Upper lobe of right lung (tissue), 1 donor: ENCODE results near the gene GALNT2. TPM values are rescaled to one million over a fixed set of nuclear protein-coding genes. Genes with fewer than 3 reads are reported as not detected.

Experiments
- ATAC-seq: fragments of 200-7000 bp; cut with Tn5 transposase; one replicate; pipeline ENCODE4 v1.9.1; 2020; ENCODE audit warnings: mild to moderate bottlenecking, moderate library complexity
- DNase-seq: peaks from one replicate; pipeline ENCODE4 v3.0.0-alpha.2; 2020
- H3K27ac ChIP-seq: fragments of 200-600 bp; one replicate; pipeline ENCODE4 v1.8.0; 2022
- H3K27me3 ChIP-seq: fragments of 200-600 bp; one replicate; pipeline ENCODE4 v1.8.0; 2022; ENCODE audit warnings: mild to moderate bottlenecking
- H3K36me3 ChIP-seq: fragments of 200-600 bp; one replicate; pipeline ENCODE4 v1.8.0; 2022
- H3K4me1 ChIP-seq: fragments of 200-600 bp; one replicate; pipeline ENCODE4 v1.8.0; 2022
- H3K4me3 ChIP-seq: fragments of 200-600 bp; one replicate; pipeline ENCODE4 v1.8.0; 2022; ENCODE audit warnings: mild to moderate bottlenecking
- H3K9me3 ChIP-seq: fragments of 200-600 bp; one replicate; pipeline ENCODE4 v1.8.0; 2022
- intact Hi-C: fragments of 100-400 bp; cut with DNase I; formaldehyde crosslinking; loops from one replicate; pipeline ENCODE4 v1.11.0; 2022
- total RNA-seq: library from RNA; stranded (reverse); fragmentation: NEBNext Ultra II Directional; extraction: Animal tissue kit (Norgen Biotek cat#: 25700); gene quantifications from one replicate; pipeline ENCODE4 v1.2.1, GENCODE V29; 2021
- TF ChIP-seq, protein P1 (sequence below): fragments of 200-600 bp; IDR thresholded peaks from one replicate; pipeline ENCODE4 v1.8.0; 2022; ENCODE audit warnings: antibody characterized with exemption
- donor health status: DM: no; HTN: yes; CAD: no; lungs with severe emphysema.

The GALNT2 gene
- total RNA-seq, 1 donor from 2014 or later = 55.1 TPM

DNA sequence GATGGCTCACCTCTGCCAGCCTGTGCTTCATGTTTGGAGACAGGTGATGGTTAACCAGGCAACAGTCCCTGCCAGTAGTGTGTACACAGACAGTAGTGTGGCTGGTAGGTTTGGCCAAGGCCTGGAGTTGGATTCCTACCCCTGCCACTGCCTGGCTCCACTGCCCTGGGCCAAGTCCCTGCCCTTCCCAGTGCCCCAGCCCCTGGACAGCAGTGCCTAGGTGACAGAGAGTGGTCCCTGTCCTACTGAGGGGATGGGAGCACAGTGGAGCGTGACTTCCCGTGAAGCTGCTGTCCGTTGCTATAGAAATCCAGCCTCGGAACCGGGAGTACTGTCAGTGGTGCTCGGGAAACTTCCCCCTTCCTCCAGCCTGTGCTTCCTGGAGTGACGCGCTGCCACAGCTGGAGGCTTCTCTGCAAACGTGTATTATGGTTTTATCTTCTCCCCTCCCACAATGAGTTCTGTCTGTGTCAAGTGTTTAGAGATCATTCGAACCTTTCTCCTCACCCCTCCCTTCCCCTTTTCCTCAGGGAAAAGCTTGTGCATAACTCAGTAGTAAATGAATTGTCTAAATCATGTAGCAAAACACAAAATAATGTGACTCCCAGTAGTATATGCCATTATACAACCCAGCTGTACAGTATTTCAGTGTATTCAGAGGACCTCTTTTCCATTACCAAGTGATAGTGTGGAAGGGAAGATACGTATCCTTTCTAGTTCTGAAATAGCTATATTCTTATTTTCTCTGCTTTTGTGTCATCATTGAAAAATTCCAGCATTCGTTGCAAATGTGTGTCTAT, 73.4 kb downstream of the GALNT2 start:
- DNase-seq (no peak), ATAC-seq (peak; percentile 37)
- intact Hi-C loops = no loop called here

DNA sequence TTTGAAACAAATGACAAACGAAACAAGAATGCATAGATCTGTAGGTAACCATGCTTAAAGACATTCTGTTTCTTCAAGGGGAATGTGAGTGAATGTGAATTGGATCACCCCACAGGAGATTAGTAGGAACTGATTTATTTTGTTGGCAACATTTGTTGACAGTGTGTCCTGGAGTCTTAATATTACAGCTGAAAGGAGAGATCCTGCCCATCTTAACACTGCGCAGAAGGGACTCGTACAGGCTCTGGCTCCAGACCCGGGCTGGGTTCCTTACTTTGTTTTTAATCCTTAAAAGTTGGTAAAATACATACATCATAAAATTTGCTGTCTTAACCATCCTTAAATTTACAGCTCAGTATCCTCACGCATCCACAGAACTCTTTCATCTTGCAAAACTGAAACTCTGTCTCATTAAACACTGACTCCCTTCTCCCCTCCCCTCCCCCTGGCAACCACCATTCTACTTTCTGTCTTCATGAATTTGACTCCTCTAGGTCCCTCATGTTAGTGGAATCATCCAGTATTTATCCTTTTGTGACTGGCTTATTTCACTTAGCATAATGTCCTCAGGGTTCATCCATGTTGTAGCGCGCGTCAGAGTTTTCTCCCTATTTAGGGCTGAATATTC, 74.1 kb downstream of the GALNT2 start:
- Histone ChIP-seq H3K9me3 (no peaks in the 10 kb centered on the region), H3K4me3 (no peak overlapping the region), H3K36me3 (no peaks in the 10 kb centered on the region), H3K4me1 (peaks cover 9% of the 10 kb centered on the region), H3K27me3 (no peaks in the 10 kb centered on the region), H3K27ac (no peak overlapping the region)
- ATAC-seq (no peak), DNase-seq (no peak)
- TF ChIP-seq, protein P1, sequence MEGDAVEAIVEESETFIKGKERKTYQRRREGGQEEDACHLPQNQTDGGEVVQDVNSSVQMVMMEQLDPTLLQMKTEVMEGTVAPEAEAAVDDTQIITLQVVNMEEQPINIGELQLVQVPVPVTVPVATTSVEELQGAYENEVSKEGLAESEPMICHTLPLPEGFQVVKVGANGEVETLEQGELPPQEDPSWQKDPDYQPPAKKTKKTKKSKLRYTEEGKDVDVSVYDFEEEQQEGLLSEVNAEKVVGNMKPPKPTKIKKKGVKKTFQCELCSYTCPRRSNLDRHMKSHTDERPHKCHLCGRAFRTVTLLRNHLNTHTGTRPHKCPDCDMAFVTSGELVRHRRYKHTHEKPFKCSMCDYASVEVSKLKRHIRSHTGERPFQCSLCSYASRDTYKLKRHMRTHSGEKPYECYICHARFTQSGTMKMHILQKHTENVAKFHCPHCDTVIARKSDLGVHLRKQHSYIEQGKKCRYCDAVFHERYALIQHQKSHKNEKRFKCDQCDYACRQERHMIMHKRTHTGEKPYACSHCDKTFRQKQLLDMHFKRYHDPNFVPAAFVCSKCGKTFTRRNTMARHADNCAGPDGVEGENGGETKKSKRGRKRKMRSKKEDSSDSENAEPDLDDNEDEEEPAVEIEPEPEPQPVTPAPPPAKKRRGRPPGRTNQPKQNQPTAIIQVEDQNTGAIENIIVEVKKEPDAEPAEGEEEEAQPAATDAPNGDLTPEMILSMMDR = no peak
- intact Hi-C loops = no loop called here

More for the DNA sequence above, 73.4 kb downstream of the GALNT2 start:
- no peak overlapping the region for H3K4me3 ChIP-seq
- TF ChIP-seq, protein P1 = no peak
- H3K4me1 ChIP-seq = peaks cover 4% of the 10 kb centered on the region
- no peaks in the 10 kb centered on the region for H3K27me3 ChIP-seq
- no peak overlapping the region for H3K27ac ChIP-seq
- H3K9me3 ChIP-seq = no peaks in the 10 kb centered on the region
- no peaks in the 10 kb centered on the region for H3K36me3 ChIP-seq

DNA sequence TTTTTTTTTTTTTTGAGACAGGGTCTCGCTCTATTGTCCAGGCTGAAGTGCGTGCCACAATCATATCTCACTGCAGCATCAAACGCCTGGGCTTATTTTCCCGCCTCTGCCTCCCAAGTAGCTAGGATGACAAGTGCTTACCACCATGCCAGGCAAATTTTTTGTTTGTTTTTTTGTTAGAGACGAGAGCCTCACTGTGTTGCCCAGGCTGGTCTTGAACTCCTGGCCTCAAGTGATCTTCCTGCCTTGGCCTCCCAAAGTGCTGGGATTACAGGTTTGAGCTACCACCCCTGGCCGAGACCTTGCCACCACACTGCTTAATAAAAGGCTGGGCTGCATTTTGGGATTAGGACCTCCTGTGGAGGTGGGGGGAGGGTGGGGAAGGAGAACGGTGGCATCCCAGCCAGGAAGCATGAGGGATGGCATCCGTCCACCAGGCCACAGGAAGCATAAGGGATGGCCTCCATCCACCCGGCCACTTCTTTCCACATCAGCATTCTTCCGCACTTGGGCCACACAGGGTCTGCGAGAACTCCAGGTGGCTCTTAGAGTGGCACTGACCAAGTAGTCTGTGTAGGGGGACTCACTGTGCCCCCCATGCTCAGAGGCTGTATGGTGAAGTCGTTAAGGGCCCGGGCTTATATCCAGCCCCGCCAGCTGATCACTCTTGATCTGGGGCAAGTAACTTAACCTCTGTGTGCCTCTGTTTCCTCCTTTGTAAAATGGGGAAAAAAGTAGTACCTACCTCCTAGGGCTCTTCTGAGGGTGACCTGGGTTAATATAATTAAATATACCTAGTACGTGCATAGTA, 75.0 kb downstream of the GALNT2 start:
- ATAC-seq (no peak), DNase-seq (no peak)
- Histone ChIP-seq H3K27me3 (no peaks in the 10 kb centered on the region), H3K4me1 (peaks cover 9% of the 10 kb centered on the region), H3K9me3 (no peaks in the 10 kb centered on the region), H3K4me3 (no peak overlapping the region), H3K27ac (no peak overlapping the region), H3K36me3 (no peaks in the 10 kb centered on the region)
- intact Hi-C loops = no loop called here
- TF ChIP-seq, protein P1 = no peak

DNA sequence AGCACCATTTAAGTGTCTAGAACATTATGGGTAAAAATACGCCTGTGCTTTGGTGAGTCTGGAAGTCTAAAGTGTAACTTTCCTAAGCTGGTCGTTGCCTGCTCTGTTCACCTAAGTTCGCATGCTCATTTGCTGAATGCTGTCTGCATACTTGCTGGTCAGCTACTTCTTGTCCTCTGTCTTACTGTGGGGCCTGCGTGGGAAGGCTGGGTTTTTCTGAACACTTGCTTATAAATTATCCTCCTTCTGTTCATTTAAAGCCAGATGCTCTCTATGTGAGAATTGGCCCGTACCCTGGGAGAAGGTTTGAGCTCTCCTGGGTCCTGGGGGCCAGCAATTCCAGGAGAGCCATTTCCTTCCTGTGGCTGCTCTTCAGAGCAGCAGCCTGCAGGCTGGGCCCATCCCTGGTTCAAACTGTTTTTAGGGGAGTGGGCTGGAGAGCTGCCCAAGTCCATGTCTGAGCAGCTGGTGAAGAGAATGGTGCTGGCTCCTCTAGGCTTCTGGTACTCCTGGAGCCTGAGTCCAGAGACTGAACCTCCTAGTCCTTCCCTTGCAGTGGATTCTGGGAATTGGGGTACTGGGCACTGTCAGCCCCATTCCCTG, 75.7 kb downstream of the GALNT2 start:
- no peak for ATAC-seq
- peaks cover 9% of the 10 kb centered on the region for H3K4me1 ChIP-seq
- no peaks in the 10 kb centered on the region for H3K9me3 ChIP-seq
- TF ChIP-seq, protein P1 = no peak
- intact Hi-C loops = no loop called here
- DNase-seq = no peak
- H3K27me3 ChIP-seq = no peaks in the 10 kb centered on the region
- no peak overlapping the region for H3K27ac ChIP-seq
- no peaks in the 10 kb centered on the region for H3K36me3 ChIP-seq
- no peak overlapping the region for H3K4me3 ChIP-seq

DNA sequence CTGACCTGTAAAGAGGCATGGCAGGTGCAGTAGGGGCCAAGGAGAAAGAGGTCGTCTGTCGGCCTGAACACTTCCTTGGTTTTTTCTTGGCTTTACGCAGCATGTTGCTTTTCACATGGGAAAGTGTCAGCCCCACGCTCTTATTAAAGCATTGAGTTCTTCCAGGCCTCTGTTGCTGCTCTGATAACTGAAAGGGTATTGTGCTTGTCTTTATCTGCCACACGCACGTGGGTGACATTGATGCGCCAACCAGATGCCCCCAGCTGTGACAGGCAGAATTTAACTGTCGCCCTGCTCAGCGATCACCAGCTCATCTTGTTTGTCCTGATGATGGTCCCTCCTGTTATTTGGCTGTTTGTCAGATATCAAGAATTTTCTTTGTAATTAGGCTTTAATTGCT, 76.5 kb downstream of the GALNT2 start:
- intact Hi-C loops = no loop called here
- no peak overlapping the region for H3K4me3 ChIP-seq
- no peak overlapping the region for H3K27ac ChIP-seq
- no peaks in the 10 kb centered on the region for H3K9me3 ChIP-seq
- TF ChIP-seq, protein P1 = no peak
- H3K27me3 ChIP-seq = no peaks in the 10 kb centered on the region
- H3K4me1 ChIP-seq = peaks cover 9% of the 10 kb centered on the region
- ATAC-seq = no peak
- H3K36me3 ChIP-seq = no peaks in the 10 kb centered on the region
- DNase-seq = no peak
